ENCODE measurements around the gene ZNF608. TPM values are rescaled to one million over a fixed set of nuclear protein-coding genes. Genes with fewer than 3 reads are reported as not detected.
A peak's percentile ranks its signal among the peaks of the same experiment; 100 is the strongest.

The ZNF608 gene
- total RNA-seq, 1 donor from 2014 or later = 41.0 TPM

GRCh38 chr5:124752854-124753720, 6.6 kb upstream of the ZNF608 start:
- no peak for DNase-seq

GRCh38 chr5:124751031-124751430, 4.6 kb upstream of the ZNF608 start:
- DNase-seq = no peak

GRCh38 chr5:124748687-124749594, 2.5 kb upstream of the ZNF608 start:
- DNase-seq = peak; percentile 91

DNA sequence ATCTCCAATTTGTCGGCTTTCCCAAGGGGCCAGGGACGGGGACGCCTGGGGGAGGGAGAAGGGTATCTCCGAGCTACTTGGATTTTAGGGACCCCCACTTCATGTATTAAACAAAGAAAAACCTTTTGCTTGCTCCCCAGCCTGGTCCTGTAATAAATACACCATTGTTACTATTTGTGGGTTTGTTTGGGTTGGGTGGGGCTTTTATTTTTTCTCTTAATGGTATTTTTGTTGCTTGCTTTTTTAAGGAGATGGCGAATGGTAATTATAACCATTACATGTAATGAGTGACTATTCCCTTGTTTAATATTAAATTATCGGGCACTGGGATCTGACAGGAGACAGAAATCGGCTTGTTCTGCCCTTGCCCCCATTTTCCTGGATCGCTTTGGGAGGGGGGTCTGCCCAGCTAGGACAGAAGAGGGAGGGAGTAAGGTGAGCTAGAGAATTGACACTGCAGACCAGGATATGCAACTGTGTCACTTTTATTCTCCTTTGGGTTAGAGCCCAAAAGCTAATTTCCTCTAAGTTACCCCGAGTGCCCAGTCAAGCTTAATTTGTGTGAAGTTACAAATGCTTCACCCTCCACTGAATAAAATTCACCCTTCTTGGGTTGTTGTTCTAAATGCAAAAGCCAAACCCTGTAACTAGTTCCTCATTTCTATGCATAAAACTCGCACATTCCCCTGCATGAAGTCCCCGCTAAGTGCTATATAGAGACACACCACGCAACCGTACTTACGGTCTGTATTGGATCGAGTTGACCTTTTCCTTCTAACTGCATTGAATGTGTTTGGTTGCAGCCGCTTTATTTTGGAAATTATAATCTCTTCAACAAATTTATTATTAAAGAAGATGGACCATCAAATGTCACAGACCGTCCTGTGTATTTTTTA, 1.6 kb upstream of the ZNF608 start:
- peak; percentile 81 for DNase-seq

GRCh38 chr5:124746916-124747790, 714 bp upstream of the ZNF608 start:
- peak; percentile 96 for DNase-seq

- no peak for DNase-seq
These were observed 1.2 kb downstream of the ZNF608 start for GRCh38 chr5:124745007-124745927.

DNA sequence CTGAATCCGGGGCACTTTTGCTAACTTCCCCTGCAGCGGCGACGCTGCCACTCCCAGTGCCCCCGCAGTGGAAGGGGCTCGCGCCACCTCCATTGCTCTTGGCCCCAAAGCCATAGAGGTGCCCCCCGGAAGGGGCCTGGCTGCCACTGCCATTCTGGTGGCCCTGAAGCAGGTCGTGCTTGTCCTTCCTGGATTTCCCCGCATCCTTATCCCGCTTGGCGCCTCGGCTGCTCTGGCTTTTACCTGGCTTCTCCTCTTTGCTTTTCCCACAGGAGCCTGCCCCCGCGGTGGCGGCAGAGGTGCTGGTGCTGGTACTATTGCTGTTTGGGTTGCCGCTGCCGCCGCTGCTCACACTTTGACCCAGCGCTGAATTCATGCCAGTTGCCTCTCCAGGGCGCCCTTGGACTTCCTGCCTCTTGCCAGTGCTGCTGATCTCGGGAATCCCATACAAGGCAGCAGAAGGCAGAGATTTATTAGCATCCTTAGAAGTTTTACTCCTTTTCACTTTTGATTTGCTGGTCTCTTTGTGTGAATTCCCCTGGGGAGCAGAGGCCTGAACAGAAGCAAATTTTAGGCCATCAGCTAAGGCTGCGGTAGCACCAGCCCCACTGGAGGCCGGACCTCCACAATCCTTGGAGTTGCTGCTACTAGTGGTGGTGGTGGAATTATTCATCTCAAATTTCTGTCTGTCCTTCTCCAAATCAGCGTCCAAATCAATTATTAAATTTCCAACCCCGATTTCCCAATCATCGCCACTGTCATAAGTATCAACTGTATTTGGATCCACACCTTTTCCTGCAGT, 2.1 kb downstream of the ZNF608 start:
- no peak for DNase-seq

DNA sequence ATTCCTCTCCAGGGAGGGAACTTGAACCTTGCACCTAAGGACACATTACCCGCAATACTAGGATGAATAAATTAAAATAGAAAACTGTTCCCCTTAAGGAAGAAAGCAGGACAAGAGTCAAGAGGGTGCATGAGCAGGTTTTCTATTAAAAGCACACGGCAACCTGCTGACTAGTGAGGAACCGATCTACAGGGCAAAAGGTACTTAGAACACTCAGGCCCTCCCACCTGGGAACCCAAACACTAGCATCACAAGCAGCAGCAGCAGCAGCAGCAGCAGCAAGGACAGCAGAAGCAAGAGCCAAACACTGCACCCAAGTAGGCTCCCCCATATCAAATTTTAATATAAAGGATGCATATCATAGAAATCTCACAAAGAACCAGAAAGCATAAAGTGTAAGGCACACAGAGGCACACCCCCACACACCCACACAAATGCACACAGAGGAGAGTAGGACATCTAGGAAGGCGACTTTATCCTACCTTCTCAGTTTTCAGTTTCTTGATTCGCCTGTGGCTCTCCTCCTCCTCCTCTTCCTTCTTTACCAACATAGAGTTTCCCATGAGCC, 2.8 kb downstream of the ZNF608 start:
- DNase-seq = no peak

DNA sequence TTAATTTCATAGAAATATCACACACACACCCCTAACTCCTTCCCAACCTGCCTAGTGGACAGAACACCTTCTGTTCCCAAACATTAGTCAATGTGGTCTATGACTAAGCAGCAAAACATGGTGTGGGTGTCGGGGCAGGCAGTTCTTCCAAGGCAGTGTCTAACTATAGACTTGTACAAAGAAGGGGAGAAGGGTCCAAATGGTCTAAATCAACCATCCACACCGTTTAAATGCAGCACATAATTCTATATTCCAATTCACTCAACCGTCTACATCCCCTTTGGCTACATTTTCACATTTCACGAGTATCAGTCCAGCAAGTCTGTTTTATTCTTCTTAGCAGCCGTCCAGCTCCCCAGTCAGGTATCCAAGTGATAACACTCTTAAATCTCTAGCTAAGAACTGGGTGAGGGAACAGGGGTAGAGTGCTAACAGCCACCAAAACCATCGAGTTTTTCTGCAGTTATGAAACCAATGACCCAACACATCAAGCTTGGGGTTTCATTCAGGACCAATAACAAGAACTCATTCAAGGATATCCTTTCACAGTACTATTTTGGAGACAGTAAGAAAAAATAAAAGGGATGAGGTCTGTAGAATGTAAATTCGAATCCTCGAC, 3.3 kb downstream of the ZNF608 start:
- DNase-seq = no peak

GRCh38 chr5:124742521-124742920, 3.9 kb downstream of the ZNF608 start:
- no peak for DNase-seq

DNA sequence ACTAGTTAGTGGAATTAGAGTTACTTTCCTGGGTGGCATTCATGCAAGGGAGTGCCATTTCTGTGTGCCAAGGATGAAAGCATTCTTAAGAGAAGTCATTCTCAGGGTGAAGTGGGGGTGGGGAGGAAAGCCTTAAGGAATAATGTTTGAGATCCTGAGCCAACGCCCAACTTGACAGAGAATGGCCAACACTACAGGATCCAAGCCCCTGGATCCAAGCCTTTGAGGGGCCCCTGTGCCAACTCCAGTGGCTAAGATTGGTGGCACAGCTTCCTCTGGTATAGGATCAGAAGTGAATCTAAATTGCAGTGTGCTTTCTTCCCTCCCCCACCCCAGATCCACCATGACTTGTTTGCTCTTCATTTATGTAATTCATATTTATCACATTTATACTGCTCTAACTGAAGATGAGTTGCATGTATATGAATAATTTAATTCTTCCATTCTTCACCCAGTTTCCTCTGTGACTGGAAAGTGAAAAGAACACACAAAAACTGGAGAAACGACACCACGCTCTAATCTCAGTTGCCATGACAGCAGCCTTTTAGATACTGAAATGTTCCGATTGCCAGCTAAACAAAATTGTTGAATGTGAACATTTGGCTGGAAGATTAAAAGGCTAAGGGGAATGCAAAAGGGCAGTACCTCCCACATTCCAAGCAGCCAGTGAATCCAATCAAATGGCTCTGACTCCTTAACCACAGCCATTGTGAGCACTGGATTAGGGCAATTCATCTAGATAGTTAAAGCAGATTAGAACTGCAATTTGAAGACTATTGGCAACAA, 4.5 kb downstream of the ZNF608 start:
- peak; percentile 64 for DNase-seq

DNA sequence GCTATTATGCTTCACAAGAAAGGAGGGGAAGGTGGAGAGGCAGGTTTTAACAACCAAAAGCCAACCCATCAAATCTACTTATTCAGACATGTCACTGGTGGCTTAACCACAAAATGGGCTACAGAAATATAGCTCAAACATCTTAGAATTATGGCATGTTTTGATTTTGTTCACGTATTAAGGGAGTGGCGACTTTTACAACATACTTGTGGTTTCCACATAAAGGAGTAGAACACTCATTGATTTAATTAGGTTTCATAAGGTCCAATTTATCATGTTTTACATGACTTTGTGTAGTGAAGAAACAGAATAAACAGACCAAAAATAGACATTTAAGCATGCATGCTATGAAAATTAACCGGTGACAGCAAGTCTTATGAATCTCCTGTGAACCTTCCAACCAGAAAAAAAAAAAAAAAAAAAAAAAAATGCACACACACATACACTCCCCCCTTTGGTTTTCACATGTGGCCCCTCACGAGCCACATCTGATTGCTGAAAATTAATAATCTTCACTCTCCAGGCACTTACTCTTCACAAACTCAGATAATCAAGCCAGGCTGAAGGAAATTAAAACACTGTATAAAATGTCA, 5.4 kb downstream of the ZNF608 start:
- peak; percentile 44 for DNase-seq

- no peak for DNase-seq
These were observed 6.4 kb downstream of the ZNF608 start for GRCh38 chr5:124740071-124740470.

- DNase-seq = no peak
These were observed 6.8 kb downstream of the ZNF608 start for GRCh38 chr5:124739634-124740025.

GRCh38 chr5:124738681-124739633, 7.5 kb downstream of the ZNF608 start:
- peak; percentile 50 for DNase-seq

- DNase-seq = no peak
These were observed 8.8 kb downstream of the ZNF608 start for GRCh38 chr5:124737651-124738050.
